GM19438 (cell line): ENCODE measurements around the gene USP43.

Experiments used
- ATAC-seq: cut with Tn5 transposase; IDR thresholded peaks from one replicate; pipeline ENCODE4 v1.9.1; 2021; ENCODE audit warnings: low read depth; ENCODE audit not compliant: unreplicated experiment

Gene USP43

DNA sequence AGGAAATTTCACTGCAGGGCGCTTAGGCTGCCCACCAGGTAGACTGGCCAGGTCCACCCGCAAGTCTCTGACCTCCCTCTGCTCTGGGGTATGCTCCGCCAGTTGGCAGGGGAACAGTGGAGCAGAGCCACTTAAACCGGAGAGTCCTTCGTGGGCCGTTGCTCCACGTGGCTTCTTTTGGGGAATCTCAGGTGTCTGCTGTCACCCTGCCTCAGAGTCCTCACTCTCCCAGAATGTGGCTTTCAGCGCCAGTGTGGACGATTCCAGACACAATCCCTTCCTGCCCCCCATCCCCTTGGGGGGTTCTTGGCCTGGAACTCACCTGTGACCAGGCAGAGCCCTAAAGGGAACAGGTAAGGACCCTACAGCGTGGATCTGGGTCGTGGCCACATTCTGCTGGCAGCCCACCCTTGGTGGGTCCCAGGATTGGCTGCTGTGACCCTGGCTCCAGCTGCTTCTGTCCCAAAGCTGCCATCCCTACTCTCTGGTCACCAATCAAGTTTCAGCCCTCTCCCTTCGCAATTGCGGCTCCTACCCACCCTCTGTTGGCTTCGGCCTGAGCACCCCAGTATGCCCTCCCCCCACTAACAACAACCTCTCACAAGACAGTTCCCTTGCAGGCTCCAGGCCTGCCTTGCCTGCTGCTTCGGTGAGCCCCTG, 123.8 kb downstream of the USP43 start:
- no peak for ATAC-seq

- ATAC-seq: no peak
Measured at GRCh38 chr17:9771465-9771864, 126.1 kb downstream of the USP43 start.

DNA sequence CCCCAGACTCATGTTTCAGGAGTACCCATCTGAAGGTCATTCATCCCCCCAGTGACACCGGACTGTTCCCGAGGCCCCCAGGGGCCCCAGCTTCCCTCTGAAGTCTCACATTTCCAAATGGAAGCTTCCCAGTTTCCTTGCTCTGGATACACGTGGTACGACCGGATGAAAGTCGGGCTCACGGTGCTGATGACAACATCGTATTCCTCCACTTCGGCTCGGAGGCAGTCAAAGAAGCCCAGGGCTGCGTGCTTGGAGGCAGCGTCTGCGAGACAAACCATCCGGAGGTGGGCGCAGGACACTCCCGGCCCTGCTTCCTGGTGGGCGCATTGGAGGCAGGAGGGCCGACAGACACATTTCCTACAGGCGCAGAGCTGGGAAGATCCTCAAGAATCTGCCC, 127.3 kb downstream of the USP43 start:
- ATAC-seq: no peak

DNA sequence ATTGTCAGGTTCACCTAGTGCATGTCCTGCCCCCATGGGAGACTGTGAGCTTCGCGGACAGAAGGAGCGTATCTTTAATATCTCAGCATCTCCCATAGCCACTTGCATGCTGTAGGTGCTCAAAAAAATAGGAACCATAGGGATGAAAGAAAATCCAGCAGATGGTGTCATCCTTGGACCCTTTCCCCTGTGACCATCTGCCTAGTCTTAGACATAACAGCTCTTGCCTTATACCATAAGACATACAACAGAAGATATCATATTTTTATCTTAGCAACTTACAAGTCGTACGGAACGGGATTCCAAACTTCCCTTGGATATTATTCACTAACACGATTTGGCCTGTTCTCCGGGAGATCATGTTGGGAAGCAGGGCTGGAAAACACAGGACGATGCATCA, 131.6 kb downstream of the USP43 start:
- no peak for ATAC-seq
